ENCODE measurements around the gene PROSER1.

Gene PROSER1

GRCh38 chr13:39034085-39034484 lies 3.8 kb downstream of the PROSER1 start:
- no peak for TF ChIP-seq CTCF (IDR thresholded peaks at IDR 0.05; ENCODE audit: low read depth, low read length)
- DNase-seq (ENCODE audit: extremely low read depth, low read depth): no peak

GRCh38 chr13:39032150-39032549 lies 5.7 kb downstream of the PROSER1 start:
- no peak for TF ChIP-seq CTCF (IDR thresholded peaks at IDR 0.05; ENCODE audit: low read depth, low read length)
- no peak for DNase-seq (ENCODE audit: extremely low read depth, low read depth)

GRCh38 chr13:39025433-39025839 lies 12.5 kb downstream of the PROSER1 start:
- no peak for TF ChIP-seq CTCF (IDR thresholded peaks at IDR 0.05; ENCODE audit: low read depth, low read length)
- DNase-seq (ENCODE audit: extremely low read depth, low read depth): no peak

- TF ChIP-seq CTCF (IDR thresholded peaks at IDR 0.05; ENCODE audit: low read depth, low read length): no peak
- no peak for DNase-seq (ENCODE audit: extremely low read depth, low read depth)
These were observed 14.1 kb downstream of the PROSER1 start for GRCh38 chr13:39023761-39024160.

- no peak for TF ChIP-seq CTCF (IDR thresholded peaks at IDR 0.05; ENCODE audit: low read depth, low read length)
- no peak for DNase-seq (ENCODE audit: extremely low read depth, low read depth)
These were observed 14.6 kb downstream of the PROSER1 start for GRCh38 chr13:39023316-39023715.

GRCh38 chr13:39020853-39021462 lies 16.9 kb downstream of the PROSER1 start:
- no peak for TF ChIP-seq CTCF (IDR thresholded peaks at IDR 0.05; ENCODE audit: low read depth, low read length)
- no peak for DNase-seq (ENCODE audit: extremely low read depth, low read depth)

- no peak for DNase-seq (ENCODE audit: extremely low read depth, low read depth)
- TF ChIP-seq CTCF (IDR thresholded peaks at IDR 0.05; ENCODE audit: low read depth, low read length): peak; percentile 35
These were observed 21.1 kb downstream of the PROSER1 start for GRCh38 chr13:39016787-39017186.

Measured in AG09319 (cell line).